Measurements from ENCODE around the gene GUCY1A1.

DNA sequence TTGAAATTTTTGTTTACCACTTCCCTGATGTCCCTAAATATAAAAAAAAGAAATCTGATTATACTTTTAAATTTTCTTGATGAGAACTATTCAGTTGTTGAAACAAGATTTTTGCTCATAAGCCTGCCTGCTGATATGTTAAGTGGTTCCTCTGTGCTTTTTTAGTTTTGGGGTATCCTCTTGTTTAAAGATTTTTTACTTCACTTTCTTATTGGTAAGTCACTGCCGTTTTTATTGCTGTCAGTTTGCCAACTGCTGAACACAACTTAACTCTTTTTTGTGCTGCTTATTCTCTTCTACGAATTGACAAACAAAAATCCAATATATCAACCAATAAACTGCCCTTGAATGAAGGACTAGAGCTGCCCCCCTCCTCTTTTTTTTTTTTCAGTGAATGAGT is 39.5 kb downstream of the GUCY1A1 start:
- TF ChIP-seq, protein P1, sequence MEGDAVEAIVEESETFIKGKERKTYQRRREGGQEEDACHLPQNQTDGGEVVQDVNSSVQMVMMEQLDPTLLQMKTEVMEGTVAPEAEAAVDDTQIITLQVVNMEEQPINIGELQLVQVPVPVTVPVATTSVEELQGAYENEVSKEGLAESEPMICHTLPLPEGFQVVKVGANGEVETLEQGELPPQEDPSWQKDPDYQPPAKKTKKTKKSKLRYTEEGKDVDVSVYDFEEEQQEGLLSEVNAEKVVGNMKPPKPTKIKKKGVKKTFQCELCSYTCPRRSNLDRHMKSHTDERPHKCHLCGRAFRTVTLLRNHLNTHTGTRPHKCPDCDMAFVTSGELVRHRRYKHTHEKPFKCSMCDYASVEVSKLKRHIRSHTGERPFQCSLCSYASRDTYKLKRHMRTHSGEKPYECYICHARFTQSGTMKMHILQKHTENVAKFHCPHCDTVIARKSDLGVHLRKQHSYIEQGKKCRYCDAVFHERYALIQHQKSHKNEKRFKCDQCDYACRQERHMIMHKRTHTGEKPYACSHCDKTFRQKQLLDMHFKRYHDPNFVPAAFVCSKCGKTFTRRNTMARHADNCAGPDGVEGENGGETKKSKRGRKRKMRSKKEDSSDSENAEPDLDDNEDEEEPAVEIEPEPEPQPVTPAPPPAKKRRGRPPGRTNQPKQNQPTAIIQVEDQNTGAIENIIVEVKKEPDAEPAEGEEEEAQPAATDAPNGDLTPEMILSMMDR (IDR thresholded peaks at IDR 0.05; ENCODE audit: low read length) = no peak
- TF ChIP-seq EZH2 (IDR thresholded peaks at IDR 0.05; ENCODE audit: borderline replicate concordance, low read length) = no peak
